Epidermal melanocyte (primary cell): ENCODE measurements around the gene GPI.
"Not testable (repeated sequence)": the region's sequence is repeated elsewhere in the genome, so short reads cannot be mapped to it uniquely, and the experiment has no call there.

Experiments
- DNase-seq: peaks from one replicate; pipeline ENCODE4 v3.0.0; 2011; ENCODE audit warnings: low spot score; ENCODE audit not compliant: insufficient read length

The GPI gene

DNA sequence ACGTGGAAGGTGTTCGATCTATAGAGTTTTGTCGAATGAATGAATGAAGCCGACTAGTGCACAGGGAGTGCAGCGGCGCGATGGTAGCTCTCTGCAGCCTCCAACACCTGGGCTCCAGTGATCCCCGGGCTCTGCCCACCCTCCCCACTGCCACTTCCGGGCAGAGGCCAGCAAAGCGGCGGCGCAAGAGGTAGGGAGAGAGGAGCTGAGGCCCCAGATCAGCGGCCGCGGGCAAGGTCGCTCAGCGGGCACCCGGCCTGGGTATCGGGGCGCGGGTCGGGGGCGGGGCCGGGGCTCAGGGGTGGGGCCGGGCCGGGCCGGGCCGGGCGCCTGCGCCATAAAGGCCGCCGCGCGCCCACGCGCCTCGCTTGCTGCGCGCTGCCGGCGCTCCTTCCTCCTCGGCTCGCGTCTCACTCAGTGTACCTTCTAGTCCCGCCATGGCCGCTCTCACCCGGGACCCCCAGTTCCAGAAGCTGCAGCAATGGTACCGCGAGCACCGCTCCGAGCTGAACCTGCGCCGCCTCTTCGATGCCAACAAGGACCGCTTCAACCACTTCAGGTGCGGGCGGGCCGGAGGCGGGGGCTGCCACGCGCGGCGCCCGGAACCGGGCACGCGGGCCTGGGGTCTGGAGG is at the start of gene GPI:
Gene GPI, plus strand, starts transcription at position 367 of the 633 bp plus-strand sequence. Its CDS starts 71 bp downstream, at position 438.
- DNase-seq = peak; percentile 50

- no peak for DNase-seq
Observed at GRCh38 chr19:34316247-34316646, 48.7 kb upstream of the GPI start.

- DNase-seq = no peak
Observed at GRCh38 chr19:34316741-34317301, 48.2 kb upstream of the GPI start.

DNA sequence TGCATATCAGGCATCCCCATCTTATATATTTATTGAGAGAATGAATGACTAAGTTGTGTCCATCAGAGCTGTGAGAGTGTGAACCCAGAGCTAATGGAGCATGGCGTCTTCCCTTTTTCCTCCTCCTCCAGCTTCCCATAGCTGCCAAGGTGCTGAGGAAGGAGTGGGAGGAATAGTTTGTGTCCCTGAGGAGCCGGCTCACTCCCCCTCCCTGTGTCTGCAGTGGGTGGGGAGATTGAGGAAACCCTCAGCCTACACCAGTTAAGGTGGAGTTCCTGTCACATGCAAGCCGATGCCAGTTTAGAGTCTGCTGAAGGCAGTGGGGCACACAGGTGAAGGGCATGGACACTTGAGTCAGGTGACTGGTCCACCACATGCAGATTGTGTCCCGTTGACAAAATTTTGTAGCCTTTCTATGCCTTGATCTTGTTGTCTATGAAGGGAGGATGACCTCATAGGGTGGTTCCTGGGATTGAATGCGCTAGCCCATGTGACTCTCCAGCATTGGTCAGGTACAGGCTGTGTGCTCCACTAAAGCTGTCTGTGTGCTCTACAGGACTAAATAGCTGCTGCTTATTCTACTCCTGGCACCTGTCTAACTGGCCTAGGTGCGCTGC is 47.6 kb upstream of the GPI start:
- no peak for DNase-seq

DNA sequence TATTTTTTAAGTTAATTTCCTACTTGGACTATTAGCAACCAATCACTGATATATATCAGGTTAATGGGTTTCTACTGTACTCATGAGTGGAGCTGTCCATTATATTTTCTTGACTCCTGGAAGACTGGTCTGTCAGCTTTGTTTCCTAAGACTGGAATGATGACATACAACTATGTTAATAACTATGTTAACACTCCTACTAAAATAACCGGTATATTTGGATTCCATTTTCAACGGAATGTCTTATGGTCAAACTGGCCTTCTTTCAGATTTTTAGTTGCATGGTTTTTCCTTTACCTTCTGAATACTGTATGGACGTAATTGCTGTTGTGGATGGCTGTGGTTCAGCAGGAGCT is 45.8 kb upstream of the GPI start:
- DNase-seq = no peak

DNA sequence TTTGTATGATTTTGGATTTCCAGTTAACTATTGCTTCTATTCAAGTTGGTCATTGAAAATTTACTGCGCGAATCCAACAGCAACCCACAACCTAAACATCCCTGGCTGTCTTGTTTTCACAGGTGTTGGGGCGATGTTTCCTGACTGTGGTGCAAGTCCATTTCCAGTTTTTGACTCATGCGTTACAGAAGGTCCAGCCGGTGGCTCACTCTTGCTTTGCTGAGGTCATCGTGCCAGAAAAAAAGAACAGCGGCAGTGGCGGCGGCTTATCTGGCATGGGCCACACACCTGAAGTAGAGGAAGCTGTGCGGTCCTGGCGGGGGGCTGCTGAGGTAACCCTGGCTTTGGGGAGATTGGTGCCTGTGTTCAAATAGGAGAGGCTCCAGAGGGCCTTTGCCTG is 45.2 kb upstream of the GPI start:
- DNase-seq = no peak

DNA sequence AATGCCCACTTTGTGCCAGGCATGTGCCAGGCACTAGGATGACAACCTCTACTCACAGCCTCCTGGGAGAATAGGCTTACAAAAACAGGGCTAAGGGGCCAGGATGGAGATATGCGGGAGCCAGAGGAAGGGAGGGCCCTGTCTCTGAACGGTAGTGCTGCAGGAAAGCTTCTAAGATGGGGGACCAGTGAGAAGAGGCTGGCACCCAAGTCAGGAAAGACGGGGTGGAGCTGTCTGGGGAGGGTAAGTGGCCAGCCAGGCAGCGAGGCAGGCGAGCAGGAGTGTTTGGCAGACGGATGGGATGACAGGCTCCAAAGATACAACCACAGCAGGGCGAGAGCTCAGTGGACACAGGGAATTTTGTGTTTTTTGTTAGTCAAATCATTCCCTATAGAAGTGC is 44.7 kb upstream of the GPI start:
- DNase-seq = no peak

- DNase-seq = no peak
Observed at GRCh38 chr19:34321735-34322134, 43.3 kb upstream of the GPI start.

- no peak for DNase-seq
Observed at GRCh38 chr19:34323433-34324204, 41.4 kb upstream of the GPI start.

DNA sequence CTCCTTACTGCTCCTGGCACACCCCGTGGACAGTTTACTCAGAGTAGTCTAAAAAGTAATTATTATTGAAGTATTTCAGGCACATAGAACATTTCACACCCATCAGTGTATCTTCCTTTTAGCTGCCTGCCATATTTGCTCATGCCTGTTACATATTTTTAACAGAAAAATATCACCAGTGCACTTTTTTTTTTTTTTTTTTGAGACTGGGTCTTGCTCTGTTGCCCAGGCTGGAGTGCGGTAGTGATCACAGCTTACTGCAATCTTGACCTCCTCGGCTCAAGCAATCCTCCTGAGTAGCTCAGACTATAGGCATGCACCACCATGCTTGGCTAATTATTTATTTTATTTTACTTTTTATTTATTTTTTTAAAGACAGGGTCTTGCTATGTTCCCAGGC is 40.7 kb upstream of the GPI start:
- DNase-seq = no peak

DNA sequence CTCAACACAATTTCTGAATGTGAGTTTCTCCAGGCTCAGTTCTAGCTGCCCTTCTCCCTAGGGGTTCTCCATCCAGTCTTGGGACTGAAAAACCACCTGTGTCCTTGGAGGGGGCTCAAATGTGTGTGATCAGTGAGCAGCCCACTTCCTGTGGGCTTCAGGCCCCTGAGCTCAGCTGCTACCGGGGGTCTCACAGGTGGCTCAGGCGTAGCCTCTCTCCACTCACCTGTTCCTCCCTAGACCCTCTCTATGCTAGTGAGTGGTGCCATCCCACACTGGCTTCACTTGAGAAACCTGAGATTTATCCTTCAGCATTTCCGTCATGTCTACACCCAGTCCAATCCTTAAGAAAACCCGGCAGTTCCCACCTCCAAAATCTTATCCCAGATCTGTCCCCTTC is 39.8 kb upstream of the GPI start:
- no peak for DNase-seq

DNA sequence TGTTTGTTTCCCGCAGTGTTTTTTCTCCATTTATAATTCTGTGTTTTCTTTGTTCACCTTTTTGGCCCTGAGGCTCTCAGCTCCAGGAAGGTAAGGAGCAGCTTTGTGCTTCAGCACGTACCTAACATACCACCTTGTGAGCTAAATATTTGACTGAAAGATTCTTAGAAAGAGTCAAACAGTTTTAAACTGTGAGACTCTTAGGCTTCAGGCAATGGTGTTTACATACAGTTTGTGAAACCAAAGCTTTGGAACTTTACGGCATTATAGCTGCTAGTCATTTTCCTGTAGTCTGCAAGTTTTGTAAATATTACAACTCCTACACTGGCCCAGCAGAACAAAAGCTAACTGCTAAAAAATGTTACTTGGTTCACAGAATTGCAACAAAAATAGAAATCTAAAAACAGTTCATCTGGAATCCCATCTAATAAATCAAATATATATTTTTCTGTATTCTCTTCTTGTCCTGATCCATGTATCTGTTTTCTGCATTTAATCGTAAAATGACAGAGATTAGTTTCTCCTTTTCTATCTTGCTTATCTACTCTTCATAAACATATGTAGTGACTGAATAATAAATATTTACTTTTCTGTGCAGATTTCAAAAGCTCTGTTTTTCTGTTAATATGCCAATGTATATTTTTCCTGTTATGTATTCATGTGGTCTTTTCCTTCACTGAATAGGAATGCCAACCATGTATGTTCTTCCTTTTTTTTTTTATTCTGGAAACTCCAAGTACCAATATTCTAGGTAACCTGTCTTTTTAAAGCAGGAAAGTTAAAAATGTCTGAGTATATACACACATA is 38.8 kb upstream of the GPI start:
- DNase-seq = no peak

GRCh38 chr19:34327851-34328250 is 37.1 kb upstream of the GPI start:
- no peak for DNase-seq

GRCh38 chr19:34328982-34329381 is 36.0 kb upstream of the GPI start:
- DNase-seq = no peak

- no peak for DNase-seq
Observed at GRCh38 chr19:34330116-34330515, 34.9 kb upstream of the GPI start.

DNA sequence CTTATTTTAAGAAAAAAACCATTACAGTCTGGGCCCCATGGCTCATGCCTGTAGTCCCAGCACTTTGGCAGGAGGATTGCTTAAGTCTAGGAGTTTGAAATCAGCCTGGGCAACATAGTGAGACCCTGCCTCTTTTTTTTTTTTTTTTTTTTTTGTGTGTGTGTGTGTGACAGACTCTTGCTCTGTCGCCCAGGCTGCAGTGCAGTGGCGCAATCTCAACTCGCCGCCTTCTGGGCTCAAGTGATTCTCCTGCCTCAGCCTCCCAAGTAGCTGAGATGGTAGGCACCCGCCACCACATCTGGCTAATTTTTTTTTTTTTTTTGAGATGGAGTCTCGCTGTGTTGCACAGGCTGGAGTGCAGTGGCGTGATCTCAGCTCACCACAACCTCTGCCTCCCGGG is 34.4 kb upstream of the GPI start:
- not testable (repeated sequence) for DNase-seq

DNA sequence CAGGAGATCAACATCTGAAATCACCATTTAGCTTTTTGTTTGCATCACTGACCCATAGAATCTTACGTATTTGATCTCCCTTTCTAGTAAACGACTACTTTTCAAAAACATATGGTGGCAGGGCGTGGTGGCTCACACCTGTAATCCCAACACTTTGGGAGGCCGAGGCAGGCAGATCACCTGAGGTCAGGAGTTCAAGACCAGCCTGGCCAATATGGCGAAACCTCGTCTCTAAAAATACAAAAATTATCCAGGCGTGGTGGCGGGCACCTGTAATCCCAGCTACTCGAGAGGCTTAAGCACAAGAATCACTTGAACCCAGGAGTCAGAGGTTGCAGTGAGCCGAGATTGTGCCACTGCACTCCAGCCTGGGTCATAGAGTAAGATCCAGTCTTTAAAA is 33.4 kb upstream of the GPI start:
- not testable (repeated sequence) for DNase-seq

GRCh38 chr19:34332027-34332760 is 32.8 kb upstream of the GPI start:
- DNase-seq = no peak

GRCh38 chr19:34335914-34336313 is 29.1 kb upstream of the GPI start:
- DNase-seq = no peak

GRCh38 chr19:34336781-34337271 is 28.2 kb upstream of the GPI start:
- no peak for DNase-seq

- DNase-seq = no peak
Observed at GRCh38 chr19:34337739-34338138, 27.3 kb upstream of the GPI start.
